NT2/D1 (cell line): ENCODE data around the gene FRMD4A.
"Not testable (repeated sequence)": the region's sequence is repeated elsewhere in the genome, so short reads cannot be mapped to it uniquely, and the experiment has no call there.

ENCODE experiments used
- DNase-seq: peaks from one replicate; pipeline ENCODE4 v3.0.0-alpha.2; 2011; ENCODE audit warnings: low read depth, low spot score
- H3K27me3 ChIP-seq: 2 replicates; pipeline ENCODE4 v1.6.0; 2011; ENCODE audit warnings: mild to moderate bottlenecking; ENCODE audit not compliant: insufficient read length, insufficient read depth
- H3K36me3 ChIP-seq: 2 replicates; pipeline ENCODE4 v1.6.1; 2011; ENCODE audit warnings: mild to moderate bottlenecking, low read length, mixed read lengths; ENCODE audit not compliant: insufficient read depth, insufficient read length
- H3K4me1 ChIP-seq: 2 replicates; pipeline ENCODE4 v1.5.1; 2011; ENCODE audit not compliant: insufficient read depth, insufficient read length
- H3K4me3 ChIP-seq: 2 replicates; pipeline ENCODE4 v1.5.1; 2011; ENCODE audit warnings: low read depth; ENCODE audit not compliant: insufficient read length
- H3K9ac ChIP-seq: 2 replicates; pipeline ENCODE4 v1.6.0; 2011; ENCODE audit warnings: low read depth; ENCODE audit not compliant: insufficient read length
- H3K9me3 ChIP-seq: 2 replicates; pipeline ENCODE4 v1.5.1; 2011; ENCODE audit warnings: mild to moderate bottlenecking, low read length; ENCODE audit not compliant: insufficient read depth
- SUZ12 ChIP-seq: IDR thresholded peaks from 2 replicates; pipeline ENCODE4 v1.6.1; 2011; ENCODE audit not compliant: insufficient read length, insufficient read depth; ENCODE audit errors: extremely low read depth
- YY1 ChIP-seq: IDR thresholded peaks from 2 replicates; pipeline ENCODE4 v1.6.1; 2011; ENCODE audit not compliant: insufficient read length, insufficient read depth
- ZNF274 ChIP-seq: IDR thresholded peaks from 2 replicates; pipeline ENCODE4 v1.6.1; 2011; ENCODE audit warnings: mild to moderate bottlenecking, low read depth, low read length

Gene FRMD4A

GRCh38 chr10:13868528-13869294 is 462.0 kb downstream of the FRMD4A start:
- no peaks in the 10 kb centered on the region for H3K27me3 ChIP-seq
- H3K36me3 ChIP-seq, result peaks cover 10% of the 10 kb centered on the region
- DNase-seq, result no peak
- no peak overlapping the region for H3K4me3 ChIP-seq
- no peaks in the 10 kb centered on the region for H3K9me3 ChIP-seq
- no peak overlapping the region for H3K9ac ChIP-seq
- no peaks in the 10 kb centered on the region for H3K4me1 ChIP-seq
- TF ChIP-seq SUZ12 (no peak), ZNF274 (no peak), YY1 (no peak)

- no peaks in the 10 kb centered on the region for H3K4me1 ChIP-seq
- H3K36me3 ChIP-seq, result peaks cover 10% of the 10 kb centered on the region
- DNase-seq, result no peak
- TF ChIP-seq YY1 (no peak), SUZ12 (no peak), ZNF274 (no peak)
- H3K9me3 ChIP-seq, result no peaks in the 10 kb centered on the region
- H3K9ac ChIP-seq, result no peak overlapping the region
- no peaks in the 10 kb centered on the region for H3K27me3 ChIP-seq
- no peak overlapping the region for H3K4me3 ChIP-seq
These were observed 462.9 kb downstream of the FRMD4A start for GRCh38 chr10:13867822-13868221.

- no peak overlapping the region for H3K9ac ChIP-seq
- peaks cover 6% of the 10 kb centered on the region for H3K36me3 ChIP-seq
- no peaks in the 10 kb centered on the region for H3K9me3 ChIP-seq
- H3K4me3 ChIP-seq, result no peak overlapping the region
- DNase-seq, result peak; percentile 52
- no peaks in the 10 kb centered on the region for H3K27me3 ChIP-seq
- H3K4me1 ChIP-seq, result no peaks in the 10 kb centered on the region
- TF ChIP-seq ZNF274, result no peak
- no peak for TF ChIP-seq SUZ12
These were observed 464.8 kb downstream of the FRMD4A start for GRCh38 chr10:13865758-13866491.

- H3K36me3 ChIP-seq, DNase-seq, H3K4me3 ChIP-seq, H3K9me3 ChIP-seq, H3K4me1 ChIP-seq, H3K27me3 ChIP-seq, H3K9ac ChIP-seq: not testable (repeated sequence)
These were observed 465.5 kb downstream of the FRMD4A start for GRCh38 chr10:13865220-13865619.

- Histone ChIP-seq H3K4me1 (no peaks in the 10 kb centered on the region), H3K9ac (no peak overlapping the region), H3K27me3 (no peaks in the 10 kb centered on the region), H3K9me3 (no peaks in the 10 kb centered on the region), H3K36me3 (no peaks in the 10 kb centered on the region), H3K4me3 (no peak overlapping the region)
- TF ChIP-seq SUZ12, result no peak
- DNase-seq, result no peak
These were observed 468.0 kb downstream of the FRMD4A start for GRCh38 chr10:13862546-13863233.

- no peak overlapping the region for H3K9ac ChIP-seq
- H3K36me3 ChIP-seq, result peaks cover 6% of the 10 kb centered on the region
- no peaks in the 10 kb centered on the region for H3K27me3 ChIP-seq
- no peaks in the 10 kb centered on the region for H3K9me3 ChIP-seq
- H3K4me1 ChIP-seq, result no peaks in the 10 kb centered on the region
- no peak for DNase-seq
- no peak for TF ChIP-seq YY1
- TF ChIP-seq SUZ12, result no peak
- no peak for TF ChIP-seq ZNF274
- H3K4me3 ChIP-seq, result no peak overlapping the region
These were observed 469.8 kb downstream of the FRMD4A start for GRCh38 chr10:13860886-13861285.

- H3K9ac ChIP-seq, result no peak overlapping the region
- H3K36me3 ChIP-seq, result peaks cover 6% of the 10 kb centered on the region
- no peak for DNase-seq
- TF ChIP-seq ZNF274, result no peak
- no peaks in the 10 kb centered on the region for H3K9me3 ChIP-seq
- no peaks in the 10 kb centered on the region for H3K27me3 ChIP-seq
- no peak overlapping the region for H3K4me3 ChIP-seq
- no peaks in the 10 kb centered on the region for H3K4me1 ChIP-seq
These were observed 470.6 kb downstream of the FRMD4A start for GRCh38 chr10:13859979-13860654.
